Ecto neural progenitor cell (in vitro differentiated cells): Measurements from ENCODE around the gene NPPA.

ENCODE experiments used
- DNase-seq: peaks from one replicate; pipeline ENCODE4 v3.0.0-alpha.2; 2018; ENCODE audit warnings: low spot score

NPPA gene

DNA sequence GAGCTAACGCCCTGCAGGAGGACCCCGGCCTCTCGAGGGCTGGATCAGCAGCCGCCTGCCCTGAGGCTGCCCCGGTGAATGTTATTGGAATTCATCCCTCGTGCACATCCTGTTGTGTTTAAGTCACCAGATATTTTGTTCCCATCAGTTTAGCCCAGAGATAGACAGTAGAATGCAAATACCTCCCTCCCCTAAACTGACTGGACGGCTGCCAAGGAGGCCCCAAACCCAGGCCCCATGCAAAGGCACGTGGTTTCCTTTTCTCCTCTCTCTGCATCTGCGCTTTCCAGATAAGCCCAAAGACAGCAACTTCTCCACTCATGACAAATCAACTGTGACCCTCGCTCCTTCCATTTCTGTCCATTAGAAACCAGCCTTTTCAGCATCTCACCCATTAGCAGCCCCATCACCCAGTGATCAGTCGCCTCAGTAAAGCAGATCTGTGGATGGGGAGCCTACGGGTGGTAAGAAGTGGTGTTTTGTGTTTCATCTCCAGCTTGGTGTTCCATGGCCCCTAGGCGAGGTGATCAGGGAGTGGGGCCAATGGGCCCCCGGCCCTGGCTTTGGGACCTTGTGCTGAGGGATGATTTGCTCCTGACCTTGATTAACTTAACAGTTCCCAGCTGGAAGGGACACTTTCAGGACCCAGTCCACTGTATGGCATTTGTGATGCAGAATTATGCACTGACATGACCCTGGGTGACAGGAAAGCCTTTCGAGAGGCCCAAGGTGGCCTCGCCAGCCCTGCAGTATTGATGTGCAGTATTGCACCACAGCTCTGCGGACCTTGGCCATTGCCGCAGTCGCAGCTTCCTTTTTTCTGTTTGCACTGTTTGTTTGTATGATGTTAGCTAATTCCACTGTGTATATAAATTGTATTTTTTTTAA, 5.2 kb downstream of the NPPA start:
- no peak for DNase-seq

DNA sequence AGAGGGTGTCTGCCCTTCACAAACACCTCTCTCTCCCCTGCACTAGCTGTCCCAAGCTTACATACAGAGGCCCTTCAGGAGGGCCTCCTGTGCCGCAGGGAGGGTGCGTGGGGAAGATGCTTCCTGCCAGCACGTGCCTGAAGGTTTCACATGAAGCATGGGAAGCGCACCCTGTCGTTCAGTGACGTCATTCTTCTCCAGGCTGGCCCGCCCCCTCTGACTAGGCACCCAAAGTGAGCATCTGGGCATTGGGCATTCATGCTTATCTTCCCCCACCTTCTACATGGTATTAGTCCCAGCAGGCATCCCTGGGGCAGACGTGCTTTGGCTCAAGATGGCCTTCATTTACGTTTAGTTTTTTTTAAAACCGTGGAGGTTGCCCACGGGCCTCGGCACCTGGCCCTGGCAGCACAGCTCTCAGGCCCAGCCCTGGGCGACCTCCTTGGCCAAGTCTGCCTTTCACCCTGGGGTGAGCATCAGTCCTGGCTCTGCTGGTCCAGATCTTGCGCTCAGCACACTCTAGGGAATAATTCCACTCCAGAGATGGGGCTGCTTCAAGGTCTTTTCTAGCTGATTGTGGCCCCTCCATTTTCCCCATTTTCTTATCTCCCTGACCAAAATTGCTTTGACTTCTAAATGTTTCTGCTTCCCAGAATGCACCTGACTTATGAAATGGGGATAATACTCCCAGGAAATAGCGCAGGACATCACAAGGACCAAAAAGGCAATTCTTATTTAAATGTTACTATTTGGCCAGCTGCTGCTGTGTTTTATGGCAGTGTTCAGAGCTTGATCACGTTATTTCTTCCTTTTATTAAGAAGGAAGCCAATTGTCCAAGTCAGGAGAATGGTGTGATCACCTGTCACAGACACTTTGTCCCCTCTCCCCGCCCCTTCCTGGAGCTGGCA, 6.1 kb downstream of the NPPA start:
- DNase-seq: no peak

DNA sequence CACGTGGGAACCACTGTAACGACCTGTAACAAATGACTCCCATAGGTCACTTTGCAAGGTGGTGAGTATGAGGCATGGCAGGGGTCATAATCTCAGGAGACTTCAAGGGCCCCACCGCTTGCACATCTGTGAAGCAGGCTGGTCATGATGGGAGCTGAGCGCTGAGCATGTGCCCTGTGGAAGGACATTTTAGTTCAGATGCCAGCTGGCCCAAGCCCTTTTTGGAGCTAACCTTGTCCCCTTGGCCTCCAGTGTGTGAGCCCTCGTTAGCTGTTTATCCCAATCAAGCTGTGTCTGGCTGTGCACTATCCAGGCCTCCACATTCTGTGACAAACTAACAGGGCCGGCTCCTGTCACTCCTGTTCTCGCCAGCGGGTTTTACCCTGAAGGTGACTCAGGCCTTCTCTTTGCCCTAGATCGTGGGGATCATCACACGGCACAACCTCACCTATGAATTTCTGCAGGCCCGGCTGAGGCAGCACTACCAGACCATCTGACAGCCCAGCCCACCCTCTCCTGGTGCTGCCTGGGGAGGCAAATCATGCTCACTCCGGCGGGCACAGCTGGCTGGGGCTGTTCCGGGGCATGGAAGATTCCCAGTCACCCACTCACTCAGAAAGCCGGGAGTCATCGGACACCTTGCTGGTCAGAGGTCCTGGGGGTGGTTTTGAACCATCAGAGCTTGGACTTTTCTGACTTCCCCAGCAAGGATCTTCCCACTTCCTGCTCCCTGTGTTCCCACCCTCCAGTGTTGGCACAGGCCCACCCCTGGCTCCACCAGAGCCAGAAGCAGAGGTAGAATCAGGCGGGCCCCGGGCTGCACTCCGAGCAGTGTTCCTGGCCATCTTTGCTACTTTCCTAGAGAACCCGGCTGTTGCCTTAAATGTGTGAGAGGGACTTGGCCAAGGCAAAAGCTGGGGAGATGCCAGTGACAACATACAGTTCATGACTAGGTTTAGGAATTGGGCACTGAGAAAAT, 7.6 kb downstream of the NPPA start:
- no peak for DNase-seq

DNA sequence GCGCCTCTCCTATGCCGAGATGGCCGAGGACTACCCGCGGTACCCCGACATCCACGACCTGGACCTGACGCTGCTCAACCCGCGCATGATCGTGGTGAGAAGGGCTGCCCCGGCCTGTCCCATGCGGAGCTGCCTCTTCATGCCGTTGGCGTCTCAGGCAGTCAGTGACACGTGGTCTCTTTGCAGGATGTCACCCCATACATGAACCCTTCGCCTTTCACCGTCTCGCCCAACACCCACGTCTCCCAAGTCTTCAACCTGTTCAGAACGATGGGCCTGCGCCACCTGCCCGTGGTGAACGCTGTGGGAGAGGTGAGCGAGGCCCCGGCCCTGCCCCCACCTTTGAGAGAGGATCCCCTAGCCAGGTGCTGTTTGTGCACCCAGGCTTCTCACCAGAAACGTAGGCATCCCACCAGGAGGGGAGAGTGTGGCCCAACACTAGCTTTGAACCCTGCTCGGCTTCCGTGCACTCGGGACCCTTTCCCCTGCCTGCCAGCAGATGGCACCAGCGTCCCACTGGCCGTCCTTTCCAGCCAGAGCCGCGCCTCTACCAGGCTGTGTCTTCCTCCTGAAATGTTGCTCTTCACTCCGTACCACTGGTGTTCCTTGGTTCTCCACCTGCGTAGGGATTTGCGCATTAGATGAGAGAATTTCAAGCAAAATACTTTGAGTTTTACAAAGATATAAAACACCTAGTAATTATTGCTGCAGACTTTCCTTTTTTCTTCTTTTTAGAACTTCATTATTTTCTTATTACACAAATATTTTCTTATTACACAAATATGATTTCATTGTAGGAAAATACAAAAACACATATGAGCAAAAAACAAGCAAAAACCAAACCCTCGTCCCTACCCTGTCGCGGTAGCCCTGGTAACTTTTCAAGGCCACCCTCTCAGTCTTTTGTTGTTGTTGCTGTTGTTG, 9.0 kb downstream of the NPPA start:
- peak; percentile 81 for DNase-seq

DNA sequence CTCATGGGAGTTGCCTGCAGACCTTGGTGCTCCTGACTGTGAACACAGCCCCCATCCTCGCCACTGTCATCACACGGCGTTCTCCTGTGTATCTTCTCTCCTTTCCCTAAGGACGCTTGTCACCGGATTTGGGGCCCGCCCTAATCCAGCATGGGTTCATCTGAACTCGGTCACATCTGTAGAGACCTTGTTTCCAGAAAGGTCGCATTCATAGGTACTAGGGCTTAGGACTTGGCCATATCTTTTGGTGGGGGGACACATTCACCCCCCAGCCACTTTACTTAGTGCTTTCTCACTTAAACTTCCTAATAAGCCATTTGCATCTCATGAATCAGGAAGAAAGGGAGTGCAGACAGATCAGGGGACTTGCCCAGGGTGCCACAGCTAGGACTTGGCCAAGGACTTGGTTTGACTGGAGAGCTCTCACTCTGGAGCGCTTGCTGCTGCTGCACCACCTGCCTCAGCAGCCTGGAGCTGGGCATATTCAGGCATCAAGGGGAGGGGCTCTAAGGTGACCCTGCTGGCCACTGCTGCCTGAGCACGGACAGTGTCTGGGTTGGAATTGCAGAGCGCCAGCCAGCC, 9.7 kb downstream of the NPPA start:
- DNase-seq: no peak

DNA sequence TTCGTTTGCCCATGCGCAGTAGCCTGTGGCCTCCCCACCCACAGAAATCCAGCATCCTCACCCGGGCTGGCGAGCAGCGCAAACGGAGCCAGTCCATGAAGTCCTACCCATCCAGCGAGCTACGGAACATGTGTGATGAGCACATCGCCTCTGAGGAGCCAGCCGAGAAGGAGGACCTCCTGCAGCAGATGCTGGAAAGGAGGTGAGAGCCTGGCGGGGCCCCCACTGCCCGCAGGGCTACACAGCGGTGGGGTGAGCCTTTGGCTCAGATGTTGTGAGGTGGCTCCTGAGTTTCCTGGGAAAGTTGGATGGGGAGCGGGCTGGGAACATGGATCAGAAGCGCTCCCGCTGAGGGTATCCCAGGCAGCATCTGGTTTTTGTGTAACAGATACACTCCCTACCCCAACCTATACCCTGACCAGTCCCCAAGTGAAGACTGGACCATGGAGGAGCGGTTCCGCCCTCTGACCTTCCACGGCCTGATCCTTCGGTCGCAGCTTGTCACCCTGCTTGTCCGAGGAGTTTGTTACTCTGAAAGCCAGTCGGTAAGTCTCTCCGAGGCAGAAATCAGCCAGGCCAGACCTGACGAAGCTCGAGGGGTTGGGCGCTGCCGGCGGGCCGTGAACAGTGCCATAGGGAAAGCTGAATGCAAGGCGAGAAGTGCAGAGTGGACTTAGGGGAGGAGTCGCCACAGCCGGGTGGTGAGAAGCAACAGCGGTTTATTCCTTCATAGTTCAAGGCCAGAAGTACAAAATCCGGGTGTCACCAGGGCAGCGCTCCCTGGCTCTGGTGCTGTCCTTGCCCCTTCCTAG, 10.4 kb downstream of the NPPA start:
- DNase-seq: no peak

DNA sequence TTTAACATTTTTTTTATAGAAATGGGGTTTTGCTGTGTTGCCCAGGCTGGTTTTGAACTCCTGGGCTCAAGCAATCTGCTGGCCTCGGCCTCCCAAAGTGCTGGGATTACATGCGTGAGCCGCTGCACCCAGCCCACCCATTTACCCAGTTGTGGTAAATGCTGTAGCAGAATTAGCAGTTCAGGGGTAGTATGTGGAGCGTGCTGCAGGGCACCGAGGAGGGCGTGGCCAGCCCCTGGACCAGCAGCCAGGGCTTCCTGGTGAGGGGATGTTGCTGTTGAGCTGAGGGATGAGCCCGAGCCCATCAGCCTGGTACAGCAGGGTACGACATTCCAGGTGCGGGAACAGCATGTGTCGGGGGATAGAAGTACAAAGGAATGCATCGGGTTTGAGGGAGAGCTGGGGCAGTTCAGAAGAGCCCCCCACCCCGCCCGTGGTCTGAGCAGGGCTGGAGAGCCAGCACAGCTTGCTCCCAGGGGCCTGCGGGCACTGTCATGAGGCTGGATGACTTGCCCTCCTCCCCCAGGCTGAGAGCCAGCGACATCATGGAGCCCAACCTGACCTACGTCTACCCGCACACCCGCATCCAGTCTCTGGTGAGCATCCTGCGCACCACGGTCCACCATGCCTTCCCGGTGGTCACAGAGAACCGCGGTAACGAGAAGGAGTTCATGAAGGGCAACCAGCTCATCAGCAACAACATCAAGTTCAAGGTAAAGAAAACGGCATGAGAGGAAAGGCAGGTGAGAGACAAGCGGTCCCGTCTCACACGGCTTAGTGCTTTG, 11.9 kb downstream of the NPPA start:
- DNase-seq: no peak

DNA sequence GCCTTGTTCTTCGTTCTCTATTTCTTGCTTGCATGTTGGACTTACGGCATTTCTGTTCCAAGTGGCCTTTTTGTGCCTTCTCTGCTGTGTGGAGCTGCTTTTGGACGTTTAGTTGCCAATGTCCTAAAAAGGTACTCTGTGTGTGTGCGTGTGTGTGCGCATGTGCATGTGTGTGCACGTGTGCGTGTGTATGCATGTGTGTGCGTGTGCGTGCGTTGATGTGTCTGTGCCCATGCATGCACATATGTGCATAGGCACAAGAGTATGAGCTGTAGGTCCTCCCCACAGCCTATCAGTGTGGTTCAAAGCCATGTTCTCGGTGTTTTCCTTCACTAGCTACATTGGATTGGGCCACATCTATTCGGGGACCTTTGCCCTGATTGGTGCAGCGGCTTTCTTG, 13.7 kb downstream of the NPPA start:
- no peak for DNase-seq

DNA sequence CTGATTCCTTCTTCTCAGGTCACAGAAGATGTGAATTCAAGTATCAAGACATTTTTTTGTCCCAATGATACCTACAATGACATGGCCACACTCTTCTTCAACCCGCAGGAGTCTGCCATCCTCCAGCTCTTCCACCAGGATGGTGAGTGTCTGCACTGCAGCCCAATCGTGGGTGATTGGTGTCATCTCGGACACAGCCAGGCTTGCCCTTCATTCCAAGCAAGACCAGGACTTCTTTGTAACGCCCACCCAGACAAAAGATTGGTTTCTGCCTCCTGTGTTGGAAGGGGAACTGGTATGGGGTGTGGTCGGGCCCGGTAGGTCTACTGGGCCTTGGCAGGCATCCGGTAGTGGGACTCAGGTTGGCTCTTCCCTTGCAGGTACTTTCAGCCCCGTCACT, 14.1 kb downstream of the NPPA start:
- no peak for DNase-seq

DNA sequence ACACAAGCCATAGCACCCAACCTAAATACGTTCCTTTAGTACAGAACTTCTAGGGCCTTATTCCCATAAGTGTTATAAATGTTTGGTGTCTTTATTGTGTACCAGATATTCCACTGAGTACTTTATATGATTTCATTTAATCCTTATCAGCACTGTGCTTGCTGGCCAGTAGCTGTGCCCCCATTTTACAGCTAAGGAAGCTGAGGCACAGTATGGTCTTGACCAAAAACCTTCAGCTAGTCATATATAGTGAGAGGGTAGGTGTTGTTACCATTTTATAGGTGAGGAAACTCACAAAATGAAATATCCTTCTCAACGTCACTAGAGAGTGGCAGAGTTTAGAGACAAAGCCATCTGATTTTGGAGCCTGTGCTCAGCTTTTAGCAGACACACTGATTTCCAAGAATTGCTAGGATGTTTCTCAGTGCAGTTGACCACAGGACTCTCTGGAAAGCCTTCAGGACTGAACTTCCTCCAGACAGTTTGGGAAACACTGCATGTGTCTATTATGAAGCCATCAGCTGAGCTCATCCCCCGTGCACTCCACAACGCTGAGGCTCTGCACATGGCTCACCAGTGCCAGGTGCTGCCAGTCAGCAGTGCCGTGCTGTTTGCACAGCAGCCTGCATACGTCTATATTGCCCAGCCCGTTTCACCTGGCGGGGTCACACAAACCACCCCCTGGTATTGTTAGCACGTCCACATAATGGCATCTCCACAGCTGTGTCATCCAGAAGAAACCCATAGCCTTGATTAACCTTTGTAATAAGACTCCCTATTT, 15.4 kb downstream of the NPPA start:
- no peak for DNase-seq

DNA sequence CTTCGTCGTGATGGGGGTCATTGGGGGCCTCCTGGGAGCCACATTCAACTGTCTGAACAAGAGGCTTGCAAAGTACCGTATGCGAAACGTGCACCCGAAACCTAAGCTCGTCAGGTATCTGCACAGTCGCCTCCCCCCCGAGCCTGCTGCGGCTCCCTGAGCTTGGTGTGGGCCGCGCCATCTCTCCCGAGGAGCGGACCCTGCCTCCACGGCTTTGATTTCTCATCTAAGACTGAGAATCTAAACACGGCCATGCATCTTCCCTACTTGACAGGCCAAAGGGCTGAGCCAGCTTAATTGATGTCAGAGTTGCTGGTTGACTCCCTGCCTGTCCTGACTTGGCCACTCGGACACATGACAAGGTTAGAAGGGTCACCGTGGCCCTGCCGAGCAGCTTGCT, 19.1 kb downstream of the NPPA start:
- DNase-seq: no peak

DNA sequence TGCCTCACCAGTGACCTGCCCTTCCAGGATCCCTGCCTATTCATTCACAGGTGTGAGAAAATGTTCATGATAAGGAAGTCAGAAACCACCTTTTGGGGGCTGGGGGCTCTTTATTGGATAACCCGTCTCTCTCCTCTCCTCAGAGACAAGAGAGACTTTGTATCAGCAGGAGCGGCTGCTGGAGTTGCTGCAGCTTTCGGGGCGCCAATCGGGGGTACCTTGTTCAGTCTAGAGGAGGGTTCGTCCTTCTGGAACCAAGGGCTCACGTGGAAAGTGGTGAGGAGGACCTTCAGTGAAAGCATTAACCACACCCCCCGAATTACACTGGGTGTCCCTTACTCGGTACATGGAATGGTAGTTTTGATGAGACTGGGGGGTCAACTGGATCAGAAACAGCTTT, 20.6 kb downstream of the NPPA start:
- no peak for DNase-seq

DNA sequence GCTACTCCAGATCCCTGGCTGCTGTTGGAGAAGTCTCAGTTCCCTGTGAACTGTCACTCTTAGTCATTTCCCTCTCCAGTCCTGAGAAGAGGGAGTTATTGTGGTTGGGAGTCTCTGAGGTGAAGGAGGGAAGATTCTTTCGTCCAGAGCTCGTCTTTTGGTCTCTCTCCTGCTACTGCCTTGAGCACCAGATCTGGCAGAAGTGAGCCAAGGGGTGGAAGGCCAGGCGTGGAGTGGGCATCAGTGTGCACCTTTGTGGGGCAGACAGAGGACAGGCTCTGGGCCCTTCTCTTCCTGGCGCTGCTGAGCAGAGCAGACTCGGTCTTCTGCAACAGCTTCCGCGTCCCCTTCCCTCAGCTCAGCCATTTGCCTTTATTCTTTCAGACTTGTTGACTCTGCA, 22.5 kb downstream of the NPPA start:
- DNase-seq: no peak

DNA sequence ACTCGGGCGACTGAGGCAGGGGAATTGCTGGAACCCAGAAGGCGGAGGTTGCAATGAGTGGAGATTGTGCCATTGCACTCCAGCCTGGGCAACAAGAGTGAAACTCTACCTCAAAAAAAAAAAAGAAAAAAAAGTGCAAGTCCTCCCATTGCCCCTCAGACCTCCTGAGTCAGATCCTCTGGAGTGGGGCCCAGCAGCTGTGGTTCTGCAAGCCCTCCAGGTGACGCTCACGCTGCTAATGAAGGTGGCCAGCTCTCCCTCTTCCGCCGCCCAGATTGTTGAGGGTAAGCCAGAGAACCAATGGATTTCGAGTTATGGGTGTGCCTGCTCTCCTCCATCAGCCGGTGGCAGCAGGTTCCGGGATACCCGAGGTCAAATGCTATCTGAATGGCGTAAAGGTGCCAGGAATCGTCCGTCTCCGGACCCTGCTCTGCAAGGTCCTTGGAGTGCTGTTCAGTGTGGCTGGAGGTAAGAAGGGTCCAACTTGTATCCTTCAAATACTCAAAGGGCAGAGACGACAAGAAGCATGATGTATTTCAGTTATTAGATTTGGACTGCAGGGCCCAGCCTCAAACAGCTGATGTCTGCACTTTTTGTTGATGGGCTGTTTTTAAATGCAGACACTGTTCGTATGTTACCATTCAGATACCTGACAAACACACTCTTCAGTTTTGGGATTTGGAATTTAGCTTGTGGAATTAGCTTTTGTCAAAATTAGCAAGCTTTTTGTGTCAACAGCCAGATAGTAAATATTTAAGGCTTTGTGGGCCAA, 24.0 kb downstream of the NPPA start:
- no peak for DNase-seq

DNA sequence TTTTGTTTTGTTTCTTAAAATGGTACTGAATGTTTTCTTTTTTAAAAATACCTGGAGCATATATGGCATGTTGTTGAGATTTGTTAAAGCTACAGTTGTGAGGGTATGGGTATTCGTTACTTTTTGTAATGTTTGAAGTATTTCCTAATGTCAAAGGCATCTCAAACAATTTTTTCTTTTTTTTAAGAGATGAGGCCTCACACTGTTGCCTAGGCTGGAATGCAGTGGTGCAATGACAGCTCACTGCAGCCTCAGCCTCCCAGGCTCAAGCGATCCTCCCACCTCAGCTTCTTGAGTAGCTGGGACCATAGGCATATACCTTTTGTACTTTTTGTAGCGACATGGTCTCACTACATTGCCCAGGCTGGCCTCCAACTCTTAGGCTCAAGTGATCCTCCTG, 25.5 kb downstream of the NPPA start:
- no peak for DNase-seq

DNA sequence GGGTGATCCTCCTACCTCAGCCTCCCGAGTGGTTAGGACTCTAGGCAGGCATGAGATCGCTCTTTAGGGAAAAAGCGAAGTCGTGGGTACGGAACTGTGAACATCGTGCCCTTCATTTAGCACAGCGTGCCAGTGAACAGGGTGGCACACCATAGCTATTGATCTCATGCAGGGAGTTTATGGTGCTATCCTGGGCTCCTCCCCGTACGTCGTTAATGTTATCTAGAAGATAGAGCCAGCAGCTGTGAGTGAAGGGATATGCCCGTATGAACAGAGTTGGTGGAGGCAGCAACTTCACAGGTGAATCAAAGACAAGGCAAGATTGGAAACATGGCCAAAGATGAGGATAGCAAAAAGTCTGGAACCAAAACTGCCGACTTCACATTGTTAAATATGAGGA, 30.4 kb downstream of the NPPA start:
- no peak for DNase-seq

DNA sequence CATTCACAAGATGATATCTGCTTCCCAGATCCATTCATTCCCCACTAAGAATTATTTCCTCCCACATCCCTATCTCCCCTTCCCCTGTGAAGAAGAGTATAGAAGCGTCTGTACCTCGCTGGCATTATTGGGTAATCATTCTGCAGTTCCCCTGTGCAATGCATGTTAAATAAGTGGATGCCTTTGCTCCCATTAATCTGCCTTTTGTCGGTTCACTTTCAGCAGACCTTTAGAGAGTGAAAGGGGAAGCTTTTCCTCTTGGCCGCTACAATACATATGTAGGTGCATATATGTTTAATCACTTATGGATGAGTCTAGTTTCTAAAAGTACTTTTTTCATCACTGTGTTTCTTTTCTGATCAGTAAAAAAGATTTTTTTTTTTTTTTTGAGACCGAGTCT, 34.6 kb downstream of the NPPA start:
- no peak for DNase-seq
